GM12892 (cell line): ENCODE results near the gene CACNG4.

Experiments used
- POLR2A ChIP-seq: IDR thresholded peaks from 2 replicates; pipeline ENCODE4 v1.6.1; 2011; ENCODE audit warnings: low read depth, low read length, control low read depth
- TAF1 ChIP-seq: IDR thresholded peaks from 2 replicates; pipeline ENCODE4 v1.6.1; 2011; ENCODE audit warnings: low read depth, mild to moderate bottlenecking, control low read depth, low read length, borderline replicate concordance

- no peak for TF ChIP-seq TAF1
- no peak for TF ChIP-seq POLR2A
Observed at GRCh38 chr17:67049025-67049739, 84.7 kb downstream of the CACNG4 start.
